Measurements from ENCODE around the gene ARHGAP18. TPM values are rescaled to one million over a fixed set of nuclear protein-coding genes. Genes with fewer than 3 reads are reported as not detected.

ARHGAP18 gene
- total and polyA plus RNA-seq, 4 experiments from 2014 or later = 2.3 to 4.6 (median 4.0) TPM

DNA sequence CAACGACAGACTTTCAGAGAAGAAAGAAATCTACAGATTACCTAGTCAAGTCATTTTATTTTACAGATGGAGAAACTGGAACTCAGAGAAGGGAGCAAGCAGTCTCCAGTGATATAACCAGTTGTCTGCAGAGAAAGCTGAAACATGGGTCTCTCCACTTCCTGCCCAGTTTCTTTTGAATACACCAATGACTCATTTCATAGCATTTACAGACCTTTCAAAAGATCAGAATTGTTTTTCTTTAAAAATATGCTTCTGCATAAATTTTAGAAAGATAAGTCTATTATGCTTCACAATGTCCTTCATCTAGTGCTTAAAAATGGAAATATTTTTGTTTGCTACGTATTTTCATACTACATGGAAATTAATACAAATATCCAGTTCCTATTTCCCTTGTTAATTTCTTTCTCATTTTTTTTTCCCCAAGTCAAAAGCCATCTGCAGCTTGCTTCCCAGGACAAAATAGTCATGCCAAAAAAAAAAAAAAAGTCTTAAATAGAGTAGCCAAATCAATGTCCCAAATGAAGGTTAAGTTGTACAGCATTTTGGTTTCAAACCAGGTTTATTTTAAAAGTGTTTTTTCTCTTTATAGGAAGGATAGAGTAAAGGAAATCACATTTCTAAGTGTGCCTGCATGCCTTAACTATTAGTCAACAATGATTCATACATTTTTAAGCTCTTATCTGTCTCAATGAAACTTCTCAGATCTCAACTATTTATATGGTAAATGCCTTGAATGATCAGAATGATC is 36.9 kb downstream of the ARHGAP18 start:
- no peaks in the 10 kb centered on the region for H3K27me3 ChIP-seq (ENCODE audit: insufficient read depth, low read length)

GRCh38 chr6:129672341-129672682 is 37.7 kb downstream of the ARHGAP18 start:
- Mint-ChIP-seq H3K9me3 (no peaks in the 10 kb centered on the region), H3K4me3 (peak overlapping the region; percentile 80 to 87 (median 82)), H3K27me3 (no peaks in the 10 kb centered on the region), H3K36me3 (no peaks in the 10 kb centered on the region), H3K4me1 (peaks cover 22 to 28% (median 23%) of the 10 kb centered on the region in 4 donors), H3K27ac (peak overlapping the region; percentile 74 to 94 (median 92))
- peak overlapping the region; percentile 56 for H3K27ac ChIP-seq (ENCODE audit: low read depth, low read length)
- peak overlapping the region in 1 of 2 donors; percentile 53 for H3K4me3 ChIP-seq (ENCODE audit: low read length in 2 of 2)
- ChIA-PET POLR2A (ENCODE audit: partially characterized antibody) (interaction anchor here (1.0 to 3.8 kb wide), 9 partner anchors 11 to 347 kb away, joined by 3 to 35 read pairs (median 6); partner anchors contain the start of gene ARHGAP18), CTCF (ENCODE audit: partially characterized antibody) (interaction anchor here (0.7 to 7.6 kb wide), 8 partner anchors 10 to 77 kb away, joined by 4 to 131 read pairs (median 11); partner anchors contain the start of gene ARHGAP18)
- peaks cover 25% of the 10 kb centered on the region for H3K4me1 ChIP-seq (ENCODE audit: insufficient read depth, low read length)
- no peaks in the 10 kb centered on the region for H3K36me3 ChIP-seq (ENCODE audit: insufficient read depth, low read length)
- intact Hi-C loops (cut with micrococcal nuclease) = loop anchor here (1.0 to 5.0 kb wide), 5 partner anchors 40 to 349 kb away; partner anchors contain the start of gene ARHGAP18
- no peaks in the 10 kb centered on the region for H3K9me3 ChIP-seq (ENCODE audit: control insufficient read depth in 1 of 2, low read length in 2 of 2)
- peak in 2 of 5 donors; percentile 4 to 22 for DNase-seq
- no peaks in the 10 kb centered on the region for H3K27me3 ChIP-seq (ENCODE audit: insufficient read depth, low read length)

More for the DNA sequence above, 36.9 kb downstream of the ARHGAP18 start:
- intact Hi-C loops (cut with micrococcal nuclease) = loop anchor here (1.0 to 5.0 kb wide), 6 partner anchors 11 to 348 kb away; partner anchors contain the start of gene ARHGAP18
- Mint-ChIP-seq H3K27me3 (no peaks in the 10 kb centered on the region), H3K36me3 (no peaks in the 10 kb centered on the region), H3K27ac (peak overlapping the region; percentile 74 to 94 (median 92)), H3K9me3 (no peaks in the 10 kb centered on the region), H3K4me3 (peak overlapping the region; percentile 80 to 87 (median 82)), H3K4me1 (peaks cover 29 to 31% (median 29%) of the 10 kb centered on the region in 4 donors)
- H3K4me1 ChIP-seq (ENCODE audit: insufficient read depth, low read length) = peaks cover 32% of the 10 kb centered on the region
- no peaks in the 10 kb centered on the region for H3K9me3 ChIP-seq (ENCODE audit: control insufficient read depth in 1 of 2, low read length in 2 of 2)
- peak; percentile 18 to 48 (median 19) for DNase-seq
- no peaks in the 10 kb centered on the region for H3K36me3 ChIP-seq (ENCODE audit: insufficient read depth, low read length)
- peak overlapping the region; percentile 56 for H3K27ac ChIP-seq (ENCODE audit: low read depth, low read length)
- peak overlapping the region in 1 of 2 donors; percentile 53 for H3K4me3 ChIP-seq (ENCODE audit: low read length in 2 of 2)
- CTCF ChIA-PET (ENCODE audit: partially characterized antibody) = interaction anchor here (0.6 to 7.6 kb wide), 9 partner anchors 9 to 348 kb away, joined by 3 to 131 read pairs (median 5); partner anchors contain the start of gene ARHGAP18
- POLR2A ChIA-PET (ENCODE audit: partially characterized antibody) = interaction anchor here (0.6 to 3.8 kb wide), 11 partner anchors 10 to 1609 kb away, joined by 3 to 35 read pairs (median 5); partner anchors contain the start of gene ARHGAP18

GRCh38 chr6:129671442-129672340 is 38.3 kb downstream of the ARHGAP18 start:
- ChIA-PET POLR2A (ENCODE audit: partially characterized antibody) (interaction anchor here (0.6 to 3.8 kb wide), 11 partner anchors 10 to 348 kb away, joined by 3 to 35 read pairs (median 4); partner anchors contain the start of gene ARHGAP18), CTCF (ENCODE audit: partially characterized antibody) (interaction anchor here (0.6 to 7.6 kb wide), 19 partner anchors 9 to 174 kb away, joined by 3 to 131 read pairs (median 4); partner anchors contain the start of gene ARHGAP18)
- H3K9me3 ChIP-seq (ENCODE audit: control insufficient read depth in 1 of 2, low read length in 2 of 2) = no peaks in the 10 kb centered on the region
- Mint-ChIP-seq H3K27me3 (no peaks in the 10 kb centered on the region), H3K36me3 (no peaks in the 10 kb centered on the region), H3K4me3 (peak overlapping the region; percentile 80 to 87 (median 82)), H3K27ac (peak overlapping the region; percentile 74 to 94 (median 92)), H3K9me3 (no peaks in the 10 kb centered on the region), H3K4me1 (peaks cover 22 to 29% (median 23%) of the 10 kb centered on the region in 4 donors)
- intact Hi-C loops (cut with micrococcal nuclease) = loop anchor here (1.0 to 5.0 kb wide), 6 partner anchors 41 to 350 kb away; partner anchors contain the start of gene ARHGAP18
- H3K27ac ChIP-seq (ENCODE audit: low read depth, low read length) = peak overlapping the region; percentile 56
- H3K36me3 ChIP-seq (ENCODE audit: insufficient read depth, low read length) = no peaks in the 10 kb centered on the region
- H3K4me1 ChIP-seq (ENCODE audit: insufficient read depth, low read length) = peaks cover 25% of the 10 kb centered on the region
- DNase-seq = peak; percentile 68 to 74 (median 72)
- peak overlapping the region in 1 of 2 donors; percentile 53 for H3K4me3 ChIP-seq (ENCODE audit: low read length in 2 of 2)
- no peaks in the 10 kb centered on the region for H3K27me3 ChIP-seq (ENCODE audit: insufficient read depth, low read length)

DNA sequence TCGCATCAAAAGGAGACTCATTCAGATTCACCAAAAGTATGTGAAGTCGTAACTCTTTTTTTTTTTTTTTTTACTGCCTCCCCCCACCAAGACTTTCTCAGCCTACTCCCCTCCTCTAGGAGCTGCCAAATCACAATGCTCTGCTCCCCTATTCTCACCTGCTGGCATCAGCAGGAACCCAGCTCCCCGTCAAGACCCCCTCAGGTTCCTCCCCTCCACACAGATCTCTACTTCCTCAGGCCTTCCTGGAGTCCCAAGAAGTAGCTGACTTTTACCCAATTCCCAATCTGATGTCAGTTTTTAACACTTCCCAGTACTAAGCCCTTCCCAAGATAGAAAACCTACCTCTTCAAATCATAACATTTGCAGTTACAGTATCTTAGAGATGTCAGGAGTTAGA is 39.3 kb downstream of the ARHGAP18 start:
- DNase-seq = no peak
- Mint-ChIP-seq H3K36me3 (no peaks in the 10 kb centered on the region), H3K4me3 (no peak overlapping the region), H3K27ac (peak overlapping the region in 1 of 7 donors; percentile 16), H3K4me1 (peaks cover 27 to 34% (median 28%) of the 10 kb centered on the region in 4 donors), H3K9me3 (no peaks in the 10 kb centered on the region), H3K27me3 (no peaks in the 10 kb centered on the region)
- ChIA-PET POLR2A (ENCODE audit: partially characterized antibody) (no interaction called here), CTCF (ENCODE audit: partially characterized antibody) (interaction anchor here (1.0 to 7.6 kb wide), 11 partner anchors 10 to 171 kb away, joined by 3 to 131 read pairs (median 5); partner anchors contain the start of gene ARHGAP18)
- Histone ChIP-seq H3K4me3 (ENCODE audit: low read length in 2 of 2) (no peak overlapping the region), H3K27ac (ENCODE audit: low read depth, low read length) (no peak overlapping the region), H3K27me3 (ENCODE audit: insufficient read depth, low read length) (no peaks in the 10 kb centered on the region), H3K36me3 (ENCODE audit: insufficient read depth, low read length) (no peaks in the 10 kb centered on the region), H3K4me1 (ENCODE audit: insufficient read depth, low read length) (peaks cover 31% of the 10 kb centered on the region), H3K9me3 (ENCODE audit: control insufficient read depth in 1 of 2, low read length in 2 of 2) (no peaks in the 10 kb centered on the region)
- intact Hi-C loops (cut with micrococcal nuclease) = loop anchor here (1.0 to 5.0 kb wide), 2 partner anchors 42 to 72 kb away; partner anchors contain the start of gene ARHGAP18

GRCh38 chr6:129667621-129668020 is 42.4 kb downstream of the ARHGAP18 start:
- Mint-ChIP-seq H3K4me3 (no peak overlapping the region), H3K36me3 (no peaks in the 10 kb centered on the region), H3K27me3 (no peaks in the 10 kb centered on the region), H3K9me3 (no peaks in the 10 kb centered on the region), H3K27ac (no peak overlapping the region), H3K4me1 (peaks cover 16 to 22% (median 21%) of the 10 kb centered on the region in 4 donors)
- Histone ChIP-seq H3K36me3 (ENCODE audit: insufficient read depth, low read length) (no peaks in the 10 kb centered on the region), H3K27me3 (ENCODE audit: insufficient read depth, low read length) (no peaks in the 10 kb centered on the region), H3K27ac (ENCODE audit: low read depth, low read length) (no peak overlapping the region), H3K4me1 (ENCODE audit: insufficient read depth, low read length) (peaks cover 20% of the 10 kb centered on the region), H3K9me3 (ENCODE audit: control insufficient read depth in 1 of 2, low read length in 2 of 2) (no peaks in the 10 kb centered on the region), H3K4me3 (ENCODE audit: low read length in 2 of 2) (no peak overlapping the region)
- intact Hi-C loops (cut with micrococcal nuclease) = no loop called here
- POLR2A ChIA-PET (ENCODE audit: partially characterized antibody) = no interaction called here
- DNase-seq = no peak
- CTCF ChIA-PET (ENCODE audit: partially characterized antibody) = no interaction called here

DNA sequence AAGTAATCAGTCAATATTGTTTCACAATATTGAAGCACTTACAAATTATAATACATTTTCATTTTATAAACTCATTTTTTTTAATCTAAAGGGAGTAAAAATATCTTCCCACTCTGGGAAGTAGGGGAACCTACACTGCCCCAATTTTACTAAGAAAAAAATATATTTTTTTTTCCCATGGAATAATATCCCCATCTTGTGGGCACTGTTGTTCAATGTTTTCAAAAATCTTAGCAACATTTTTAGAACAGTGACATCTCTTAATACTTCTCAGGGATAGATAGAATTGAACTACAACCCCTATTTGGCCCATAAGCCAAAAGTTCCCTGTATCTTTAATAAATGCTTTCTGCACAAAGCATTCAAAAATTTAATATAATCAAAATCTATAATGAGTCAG is 42.9 kb downstream of the ARHGAP18 start:
- no peaks in the 10 kb centered on the region for H3K27me3 Mint-ChIP-seq
- Histone ChIP-seq H3K4me1 (ENCODE audit: insufficient read depth, low read length) (peaks cover 15% of the 10 kb centered on the region), H3K36me3 (ENCODE audit: insufficient read depth, low read length) (no peaks in the 10 kb centered on the region), H3K4me3 (ENCODE audit: low read length in 2 of 2) (no peak overlapping the region), H3K27ac (ENCODE audit: low read depth, low read length) (no peak overlapping the region), H3K9me3 (ENCODE audit: control insufficient read depth in 1 of 2, low read length in 2 of 2) (no peaks in the 10 kb centered on the region), H3K27me3 (ENCODE audit: insufficient read depth, low read length) (no peaks in the 10 kb centered on the region)
- no peak overlapping the region for H3K27ac Mint-ChIP-seq
- H3K9me3 Mint-ChIP-seq = no peaks in the 10 kb centered on the region
- H3K36me3 Mint-ChIP-seq = no peaks in the 10 kb centered on the region
- H3K4me1 Mint-ChIP-seq = peaks cover 14 to 20% (median 17%) of the 10 kb centered on the region in 4 donors
- no peak overlapping the region for H3K4me3 Mint-ChIP-seq
- ChIA-PET POLR2A (ENCODE audit: partially characterized antibody) (no interaction called here), CTCF (ENCODE audit: partially characterized antibody) (no interaction called here)
- no peak for DNase-seq
- intact Hi-C loops (cut with micrococcal nuclease) = no loop called here

Measured in CD4-positive, alpha-beta memory T cell (primary cell).